ENCODE results near the gene TRABD2B.

DNA sequence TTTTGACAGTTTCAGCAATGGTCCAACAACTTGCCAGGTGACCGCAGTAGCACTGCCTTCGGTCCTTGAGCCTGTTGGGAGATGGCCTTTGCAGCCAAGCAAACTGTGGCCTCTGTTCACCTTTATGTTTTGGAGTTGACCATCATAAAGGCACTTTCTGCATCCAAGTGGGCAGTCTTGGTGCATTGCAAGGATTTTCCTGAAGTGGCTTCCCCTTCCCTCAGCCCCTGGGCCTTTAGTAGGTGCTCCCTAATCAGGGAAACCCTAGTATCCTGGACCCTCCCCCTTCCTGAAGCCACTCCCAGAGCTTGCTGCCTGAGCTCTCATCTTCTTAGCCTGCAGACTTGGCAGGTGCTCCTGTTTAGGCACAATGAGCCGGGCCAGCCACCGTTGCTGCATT lies 140.2 kb downstream of the TRABD2B start:
- TF ChIP-seq, protein P1, sequence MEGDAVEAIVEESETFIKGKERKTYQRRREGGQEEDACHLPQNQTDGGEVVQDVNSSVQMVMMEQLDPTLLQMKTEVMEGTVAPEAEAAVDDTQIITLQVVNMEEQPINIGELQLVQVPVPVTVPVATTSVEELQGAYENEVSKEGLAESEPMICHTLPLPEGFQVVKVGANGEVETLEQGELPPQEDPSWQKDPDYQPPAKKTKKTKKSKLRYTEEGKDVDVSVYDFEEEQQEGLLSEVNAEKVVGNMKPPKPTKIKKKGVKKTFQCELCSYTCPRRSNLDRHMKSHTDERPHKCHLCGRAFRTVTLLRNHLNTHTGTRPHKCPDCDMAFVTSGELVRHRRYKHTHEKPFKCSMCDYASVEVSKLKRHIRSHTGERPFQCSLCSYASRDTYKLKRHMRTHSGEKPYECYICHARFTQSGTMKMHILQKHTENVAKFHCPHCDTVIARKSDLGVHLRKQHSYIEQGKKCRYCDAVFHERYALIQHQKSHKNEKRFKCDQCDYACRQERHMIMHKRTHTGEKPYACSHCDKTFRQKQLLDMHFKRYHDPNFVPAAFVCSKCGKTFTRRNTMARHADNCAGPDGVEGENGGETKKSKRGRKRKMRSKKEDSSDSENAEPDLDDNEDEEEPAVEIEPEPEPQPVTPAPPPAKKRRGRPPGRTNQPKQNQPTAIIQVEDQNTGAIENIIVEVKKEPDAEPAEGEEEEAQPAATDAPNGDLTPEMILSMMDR (IDR thresholded peaks at IDR 0.05; ENCODE audit: low read depth, low read length, missing input control) = no peak
- TF ChIP-seq GABPA (IDR thresholded peaks at IDR 0.05 in 1 of 2, conservative IDR thresholded peaks at IDR 0.05 in 1 of 2) (no peak), JUND (IDR thresholded peaks at IDR 0.05) (no peak), SP1 (IDR thresholded peaks at IDR 0.05) (no peak), TAF1 (conservative IDR thresholded peaks at IDR 0.05) (no peak), RAD21 (IDR thresholded peaks at IDR 0.05) (no peak), RXRA (IDR thresholded peaks at IDR 0.05) (no peak), YY1 (IDR thresholded peaks at IDR 0.05) (no peak)
- TF ChIP-seq, protein P2, sequence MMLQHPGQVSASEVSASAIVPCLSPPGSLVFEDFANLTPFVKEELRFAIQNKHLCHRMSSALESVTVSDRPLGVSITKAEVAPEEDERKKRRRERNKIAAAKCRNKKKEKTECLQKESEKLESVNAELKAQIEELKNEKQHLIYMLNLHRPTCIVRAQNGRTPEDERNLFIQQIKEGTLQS (IDR thresholded peaks at IDR 0.05) = no peak
- TF ChIP-seq, protein P3, sequence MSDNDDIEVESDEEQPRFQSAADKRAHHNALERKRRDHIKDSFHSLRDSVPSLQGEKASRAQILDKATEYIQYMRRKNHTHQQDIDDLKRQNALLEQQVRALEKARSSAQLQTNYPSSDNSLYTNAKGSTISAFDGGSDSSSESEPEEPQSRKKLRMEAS (IDR thresholded peaks at IDR 0.05) = no peak
